ENCODE results near the gene ARX. TPM values are rescaled to one million over a fixed set of nuclear protein-coding genes. Genes with fewer than 3 reads are reported as not detected.

Gene ARX
- total and polyA plus RNA-seq, 5 donors from 2014 or later = not detected

GRCh38 chrX:25022499-25023325 lies 6.9 kb upstream of the ARX start:
- H3K9me3 ChIP-seq (ENCODE audit: control insufficient read depth in 2 of 2, low read length in 2 of 2) = no peaks in the 10 kb centered on the region
- peaks cover 0 to 8% (median 1%) of the 10 kb centered on the region in 7 donors for H3K9me3 Mint-ChIP-seq
- H3K4me1 ChIP-seq (ENCODE audit: control insufficient read depth, insufficient read depth, low read length, poor library complexity, severe bottlenecking) = peaks cover 30% of the 10 kb centered on the region
- H3K27me3 Mint-ChIP-seq = peaks cover 59% of the 10 kb centered on the region
- no peaks in the 10 kb centered on the region for H3K36me3 Mint-ChIP-seq
- peak overlapping the region in 2 of 4 donors; percentile 10 to 33 for H3K4me3 Mint-ChIP-seq
- no peaks in the 10 kb centered on the region for H3K36me3 ChIP-seq (ENCODE audit: control insufficient read depth, insufficient read depth, low read length)
- no peak overlapping the region for H3K27ac ChIP-seq (ENCODE audit: insufficient read depth, low read length, poor library complexity, severe bottlenecking)
- H3K4me1 Mint-ChIP-seq = peaks cover 13 to 28% (median 17%) of the 10 kb centered on the region in 4 donors
- peaks cover 29% of the 10 kb centered on the region for H3K27me3 ChIP-seq (ENCODE audit: control insufficient read depth, insufficient read depth, low read length)
- no peak overlapping the region for H3K4me3 ChIP-seq (ENCODE audit: low read depth, low read length)
- no peak overlapping the region for H3K27ac Mint-ChIP-seq
- no peak for ATAC-seq (ENCODE audit: low read depth in 2 of 2)
- DNase-seq = no peak

GRCh38 chrX:25020905-25021449 lies 5.2 kb upstream of the ARX start:
- Histone ChIP-seq H3K4me1 (ENCODE audit: control insufficient read depth, insufficient read depth, low read length, poor library complexity, severe bottlenecking) (peaks cover 32% of the 10 kb centered on the region), H3K27me3 (ENCODE audit: control insufficient read depth, insufficient read depth, low read length) (peaks cover 29% of the 10 kb centered on the region), H3K9me3 (ENCODE audit: control insufficient read depth in 2 of 2, low read length in 2 of 2) (no peaks in the 10 kb centered on the region), H3K27ac (ENCODE audit: insufficient read depth, low read length, poor library complexity, severe bottlenecking) (no peak overlapping the region), H3K4me3 (ENCODE audit: low read depth, low read length) (peak overlapping the region; percentile 19), H3K36me3 (ENCODE audit: control insufficient read depth, insufficient read depth, low read length) (no peaks in the 10 kb centered on the region)
- Mint-ChIP-seq H3K9me3 (peaks cover 0 to 12% (median 1%) of the 10 kb centered on the region in 7 donors), H3K27ac (no peak overlapping the region), H3K4me3 (peak overlapping the region in 2 of 4 donors; percentile 63 to 69), H3K4me1 (peaks cover 13 to 43% (median 20%) of the 10 kb centered on the region in 4 donors), H3K36me3 (no peaks in the 10 kb centered on the region), H3K27me3 (peaks cover 77% of the 10 kb centered on the region)
- peak; percentile 37 to 45 for ATAC-seq (ENCODE audit: low read depth in 2 of 2)
- peak in 1 of 3 donors; percentile 12 for DNase-seq

GRCh38 chrX:25020391-25020904 lies 4.7 kb upstream of the ARX start:
- DNase-seq (no peak), ATAC-seq (ENCODE audit: low read depth in 2 of 2) (no peak)
- no peak overlapping the region for H3K4me3 ChIP-seq (ENCODE audit: low read depth, low read length)
- peaks cover 32% of the 10 kb centered on the region for H3K4me1 ChIP-seq (ENCODE audit: control insufficient read depth, insufficient read depth, low read length, poor library complexity, severe bottlenecking)
- H3K27ac ChIP-seq (ENCODE audit: insufficient read depth, low read length, poor library complexity, severe bottlenecking) = no peak overlapping the region
- Mint-ChIP-seq H3K4me3 (peak overlapping the region in 1 of 4 donors; percentile 50), H3K9me3 (peaks cover 0 to 13% (median 1%) of the 10 kb centered on the region in 7 donors), H3K4me1 (peaks cover 13 to 46% (median 20%) of the 10 kb centered on the region in 4 donors), H3K27ac (no peak overlapping the region), H3K27me3 (peaks cover 78% of the 10 kb centered on the region), H3K36me3 (no peaks in the 10 kb centered on the region)
- H3K9me3 ChIP-seq (ENCODE audit: control insufficient read depth in 2 of 2, low read length in 2 of 2) = no peaks in the 10 kb centered on the region
- H3K27me3 ChIP-seq (ENCODE audit: control insufficient read depth, insufficient read depth, low read length) = peaks cover 26% of the 10 kb centered on the region
- no peaks in the 10 kb centered on the region for H3K36me3 ChIP-seq (ENCODE audit: control insufficient read depth, insufficient read depth, low read length)

GRCh38 chrX:25019707-25020390 lies 4.1 kb upstream of the ARX start:
- Mint-ChIP-seq H3K9me3 (peaks cover 0 to 13% (median 1%) of the 10 kb centered on the region in 7 donors), H3K36me3 (no peaks in the 10 kb centered on the region), H3K4me3 (peak overlapping the region; percentile 27 to 63 (median 46)), H3K27me3 (peaks cover 83% of the 10 kb centered on the region), H3K4me1 (peaks cover 13 to 51% (median 20%) of the 10 kb centered on the region in 4 donors), H3K27ac (no peak overlapping the region)
- DNase-seq (no peak), ATAC-seq (ENCODE audit: low read depth in 2 of 2) (no peak)
- H3K27ac ChIP-seq (ENCODE audit: insufficient read depth, low read length, poor library complexity, severe bottlenecking) = no peak overlapping the region
- peaks cover 32% of the 10 kb centered on the region for H3K4me1 ChIP-seq (ENCODE audit: control insufficient read depth, insufficient read depth, low read length, poor library complexity, severe bottlenecking)
- H3K36me3 ChIP-seq (ENCODE audit: control insufficient read depth, insufficient read depth, low read length) = no peaks in the 10 kb centered on the region
- H3K4me3 ChIP-seq (ENCODE audit: low read depth, low read length) = no peak overlapping the region
- H3K27me3 ChIP-seq (ENCODE audit: control insufficient read depth, insufficient read depth, low read length) = peaks cover 26% of the 10 kb centered on the region
- no peaks in the 10 kb centered on the region for H3K9me3 ChIP-seq (ENCODE audit: control insufficient read depth in 2 of 2, low read length in 2 of 2)

GRCh38 chrX:25018682-25019081 lies 2.9 kb upstream of the ARX start:
- peaks cover 32% of the 10 kb centered on the region for H3K4me1 ChIP-seq (ENCODE audit: control insufficient read depth, insufficient read depth, low read length, poor library complexity, severe bottlenecking)
- H3K9me3 Mint-ChIP-seq = peaks cover 0 to 12% (median 1%) of the 10 kb centered on the region in 7 donors
- no peaks in the 10 kb centered on the region for H3K36me3 ChIP-seq (ENCODE audit: control insufficient read depth, insufficient read depth, low read length)
- H3K4me3 ChIP-seq (ENCODE audit: low read depth, low read length) = no peak overlapping the region
- no peak for DNase-seq
- no peak for ATAC-seq (ENCODE audit: low read depth in 2 of 2)
- peaks cover 24% of the 10 kb centered on the region for H3K27me3 ChIP-seq (ENCODE audit: control insufficient read depth, insufficient read depth, low read length)
- peak overlapping the region in 1 of 4 donors; percentile 71 for H3K4me3 Mint-ChIP-seq
- H3K9me3 ChIP-seq (ENCODE audit: control insufficient read depth in 2 of 2, low read length in 2 of 2) = no peaks in the 10 kb centered on the region
- H3K27ac Mint-ChIP-seq = no peak overlapping the region
- H3K36me3 Mint-ChIP-seq = no peaks in the 10 kb centered on the region
- peaks cover 82% of the 10 kb centered on the region for H3K27me3 Mint-ChIP-seq
- peaks cover 13 to 55% (median 20%) of the 10 kb centered on the region in 4 donors for H3K4me1 Mint-ChIP-seq
- H3K27ac ChIP-seq (ENCODE audit: insufficient read depth, low read length, poor library complexity, severe bottlenecking) = no peak overlapping the region

- H3K4me3 Mint-ChIP-seq = peak overlapping the region in 3 of 4 donors; percentile 19 to 69 (median 31)
- ATAC-seq (ENCODE audit: low read depth in 2 of 2) (no peak), DNase-seq (no peak)
- H3K9me3 Mint-ChIP-seq = peaks cover 0 to 12% (median 1%) of the 10 kb centered on the region in 7 donors
- H3K36me3 Mint-ChIP-seq = no peaks in the 10 kb centered on the region
- peaks cover 10 to 58% (median 17%) of the 10 kb centered on the region in 4 donors for H3K4me1 Mint-ChIP-seq
- H3K27me3 ChIP-seq (ENCODE audit: control insufficient read depth, insufficient read depth, low read length) = peaks cover 21% of the 10 kb centered on the region
- no peak overlapping the region for H3K27ac ChIP-seq (ENCODE audit: insufficient read depth, low read length, poor library complexity, severe bottlenecking)
- no peak overlapping the region for H3K4me3 ChIP-seq (ENCODE audit: low read depth, low read length)
- H3K4me1 ChIP-seq (ENCODE audit: control insufficient read depth, insufficient read depth, low read length, poor library complexity, severe bottlenecking) = peaks cover 28% of the 10 kb centered on the region
- H3K9me3 ChIP-seq (ENCODE audit: control insufficient read depth in 2 of 2, low read length in 2 of 2) = no peaks in the 10 kb centered on the region
- no peaks in the 10 kb centered on the region for H3K36me3 ChIP-seq (ENCODE audit: control insufficient read depth, insufficient read depth, low read length)
- peaks cover 77% of the 10 kb centered on the region for H3K27me3 Mint-ChIP-seq
- no peak overlapping the region for H3K27ac Mint-ChIP-seq
Measured at GRCh38 chrX:25017667-25018247, 2.0 kb upstream of the ARX start.

- no peak overlapping the region for H3K27ac Mint-ChIP-seq
- H3K9me3 ChIP-seq (ENCODE audit: control insufficient read depth in 2 of 2, low read length in 2 of 2) = no peaks in the 10 kb centered on the region
- H3K4me1 ChIP-seq (ENCODE audit: control insufficient read depth, insufficient read depth, low read length, poor library complexity, severe bottlenecking) = peaks cover 30% of the 10 kb centered on the region
- peaks cover 0 to 10% (median under 1%) of the 10 kb centered on the region in 7 donors for H3K9me3 Mint-ChIP-seq
- H3K4me3 ChIP-seq (ENCODE audit: low read depth, low read length) = no peak overlapping the region
- ATAC-seq (ENCODE audit: low read depth in 2 of 2) = no peak
- no peaks in the 10 kb centered on the region for H3K36me3 Mint-ChIP-seq
- no peak overlapping the region for H3K27ac ChIP-seq (ENCODE audit: insufficient read depth, low read length, poor library complexity, severe bottlenecking)
- peaks cover 8 to 57% (median 15%) of the 10 kb centered on the region in 4 donors for H3K4me1 Mint-ChIP-seq
- H3K27me3 ChIP-seq (ENCODE audit: control insufficient read depth, insufficient read depth, low read length) = peaks cover 20% of the 10 kb centered on the region
- no peak for DNase-seq
- peaks cover 79% of the 10 kb centered on the region for H3K27me3 Mint-ChIP-seq
- H3K4me3 Mint-ChIP-seq = peak overlapping the region in 3 of 4 donors; percentile 31 to 84 (median 69)
- H3K36me3 ChIP-seq (ENCODE audit: control insufficient read depth, insufficient read depth, low read length) = no peaks in the 10 kb centered on the region
Measured at GRCh38 chrX:25016938-25017598, 1.3 kb upstream of the ARX start.
